Activated CD8-positive, alpha-beta T cell treated with anti-CD3 and anti-CD28 coated beads, Interleukin-2, amount 10 ng/mL, durations not matched to agents 7 days and 5 days (primary cell): Measurements from ENCODE around the gene AKAP7. TPM values are rescaled to one million over a fixed set of nuclear protein-coding genes. Genes with fewer than 3 reads are reported as not detected.

Experiments used
- total RNA-seq, 2 experiments: library from RNA; stranded (reverse); gene quantifications; one replicate each; pipeline ENCODE4 v1.2.3, GENCODE V29; 2021

Gene AKAP7
- total RNA-seq, 2 experiments from 2014 or later: 7.8 to 9.1 TPM

Other genes starting within 250 kb of the AKAP7 start
- 10 to 100 TPM; 18.0 to 23.6 TPM for gene EPB41L2, start 72.2 kb upstream of the AKAP7 start, total RNA-seq